ENCODE results near the gene PDHB.

PDHB gene

DNA sequence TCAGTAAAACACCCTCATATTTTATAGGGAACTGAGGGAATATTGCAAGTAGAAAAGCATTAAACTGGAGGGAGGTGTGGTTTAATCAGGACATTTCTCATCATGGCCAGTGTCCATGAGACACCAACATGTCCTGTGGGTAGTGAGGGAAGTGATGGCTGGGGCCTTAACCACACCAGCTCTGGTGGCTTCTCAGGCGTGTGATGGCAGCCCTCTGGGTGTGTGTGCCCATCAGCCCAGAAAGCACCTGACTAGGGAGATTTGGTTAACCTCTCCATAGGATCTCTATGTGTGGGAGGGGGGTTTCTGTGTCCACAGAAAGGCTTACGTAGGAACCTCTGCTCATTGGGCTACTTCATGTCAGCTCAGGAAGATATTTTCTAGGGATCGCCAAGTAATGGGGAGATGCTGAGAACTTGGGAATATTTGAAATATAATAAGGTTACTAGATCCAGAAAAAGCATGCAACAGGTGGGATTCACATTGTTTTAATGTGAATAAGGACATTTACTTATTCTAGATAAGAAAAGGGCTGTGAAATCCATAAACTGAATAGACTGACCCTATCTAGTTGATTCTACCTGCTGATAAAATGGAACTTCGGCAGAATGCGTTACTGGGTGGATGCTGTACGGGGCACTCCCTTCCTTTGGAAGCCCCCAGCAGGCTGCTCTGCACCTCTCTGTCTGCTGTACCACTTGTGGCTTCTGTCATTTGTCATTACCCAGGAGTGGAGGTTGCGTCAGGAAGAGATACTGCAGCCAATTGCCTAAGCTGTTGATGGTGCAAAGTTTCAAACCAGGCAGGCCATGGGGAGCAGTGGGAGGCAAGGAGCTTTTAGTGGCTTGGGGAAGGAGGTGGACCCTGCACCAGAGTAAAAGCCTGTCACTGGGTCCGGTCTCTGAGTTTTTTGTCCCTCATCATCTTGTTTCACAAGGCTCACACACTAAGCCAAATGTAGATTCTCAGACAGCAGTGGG, 21.5 kb downstream of the PDHB start:
- no peak overlapping the region for H3K4me3 ChIP-seq (ENCODE audit: low read depth, low read length)
- DNase-seq (ENCODE audit: low read depth), result no peak

- H3K4me3 ChIP-seq (ENCODE audit: low read depth, low read length), result no peak overlapping the region
- no peak for DNase-seq (ENCODE audit: low read depth)
Measured at GRCh38 chr3:58411036-58411435, 22.6 kb downstream of the PDHB start.

GRCh38 chr3:58409663-58410062, 24.0 kb downstream of the PDHB start:
- no peak overlapping the region for H3K4me3 ChIP-seq (ENCODE audit: low read depth, low read length)
- no peak for DNase-seq (ENCODE audit: low read depth)

DNA sequence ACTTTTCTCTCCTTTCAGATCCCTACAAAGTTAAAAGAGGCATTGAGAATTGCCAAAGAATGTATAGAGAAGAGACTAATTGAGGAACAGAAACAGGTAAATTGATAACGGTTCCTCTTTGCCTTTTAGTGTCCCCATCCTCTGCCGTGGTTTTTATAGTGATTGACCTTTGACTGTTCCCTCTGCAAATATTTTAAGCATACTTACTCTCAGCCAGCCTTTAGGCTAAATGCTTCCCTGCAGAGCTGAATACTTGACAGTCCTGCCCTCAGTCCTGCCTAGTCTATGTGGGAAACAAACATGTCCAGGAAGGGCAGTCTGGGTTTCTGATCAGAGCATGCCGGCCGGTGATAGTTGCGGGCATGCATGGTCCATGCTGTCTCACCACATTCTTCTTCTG, 24.7 kb downstream of the PDHB start:
- no peak overlapping the region for H3K4me3 ChIP-seq (ENCODE audit: low read depth, low read length)
- no peak for DNase-seq (ENCODE audit: low read depth)

- DNase-seq (ENCODE audit: low read depth), result peak; percentile 59
- H3K4me3 ChIP-seq (ENCODE audit: low read depth, low read length), result no peak overlapping the region
Measured at GRCh38 chr3:58404396-58404795, 29.2 kb downstream of the PDHB start.

- no peak overlapping the region for H3K4me3 ChIP-seq (ENCODE audit: low read depth, low read length)
- no peak for DNase-seq (ENCODE audit: low read depth)
Measured at GRCh38 chr3:58403513-58404109, 30.0 kb downstream of the PDHB start.

- H3K4me3 ChIP-seq (ENCODE audit: low read depth, low read length), result no peak overlapping the region
- no peak for DNase-seq (ENCODE audit: low read depth)
Measured at GRCh38 chr3:58398669-58399333, 34.8 kb downstream of the PDHB start.

- H3K4me3 ChIP-seq (ENCODE audit: low read depth, low read length), result no peak overlapping the region
- no peak for DNase-seq (ENCODE audit: low read depth)
Measured at GRCh38 chr3:58394339-58394738, 39.3 kb downstream of the PDHB start.

DNA sequence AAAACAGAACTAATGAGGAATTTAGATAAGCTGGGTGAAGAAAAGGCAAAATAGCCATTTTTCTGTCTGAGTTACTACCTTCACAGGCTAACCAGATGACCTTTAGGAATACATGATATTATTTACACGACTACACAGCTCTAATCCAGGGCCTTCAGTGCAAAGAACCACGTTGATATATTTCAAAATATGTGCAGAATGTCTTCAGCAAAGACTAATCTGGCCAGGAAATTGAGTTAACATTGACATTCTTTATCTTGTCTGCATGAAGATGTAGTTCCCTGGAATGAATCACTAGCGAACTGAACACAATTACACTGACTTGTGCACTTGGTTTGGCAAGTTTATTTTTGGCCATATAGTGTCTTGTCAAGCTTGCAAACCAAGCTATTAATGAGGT, 41.5 kb downstream of the PDHB start:
- no peak for DNase-seq (ENCODE audit: low read depth)
- no peak overlapping the region for H3K4me3 ChIP-seq (ENCODE audit: low read depth, low read length)

- no peak for DNase-seq (ENCODE audit: low read depth)
- no peak overlapping the region for H3K4me3 ChIP-seq (ENCODE audit: low read depth, low read length)
Measured at GRCh38 chr3:58391156-58391865, 42.3 kb downstream of the PDHB start.

DNA sequence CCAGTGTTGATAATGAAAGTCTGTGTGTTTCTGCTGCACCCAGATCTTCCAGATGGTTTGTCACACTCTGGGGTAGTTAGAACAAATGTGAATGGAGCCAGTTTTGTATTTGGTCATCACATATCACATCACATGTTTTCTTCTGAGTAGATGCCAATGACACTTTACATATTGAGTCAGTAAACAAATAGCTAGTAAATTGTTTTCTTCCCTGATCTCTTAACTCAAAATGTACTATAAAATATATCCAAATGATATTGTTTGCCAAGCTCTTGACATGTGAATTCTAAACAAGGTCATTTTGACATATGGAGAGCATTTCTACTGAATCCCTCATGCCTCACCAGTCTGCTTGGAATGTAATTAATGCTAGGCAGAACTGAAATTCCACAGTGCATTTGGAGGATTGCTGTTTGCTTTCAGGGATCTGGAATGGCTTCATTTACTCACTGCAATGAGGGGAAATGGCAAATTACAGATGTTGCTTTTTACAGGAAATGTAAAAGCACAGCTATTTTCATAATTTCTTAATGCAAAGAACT, 45.0 kb downstream of the PDHB start:
- no peak overlapping the region for H3K4me3 ChIP-seq (ENCODE audit: low read depth, low read length)
- peak; percentile 59 for DNase-seq (ENCODE audit: low read depth)

DNA sequence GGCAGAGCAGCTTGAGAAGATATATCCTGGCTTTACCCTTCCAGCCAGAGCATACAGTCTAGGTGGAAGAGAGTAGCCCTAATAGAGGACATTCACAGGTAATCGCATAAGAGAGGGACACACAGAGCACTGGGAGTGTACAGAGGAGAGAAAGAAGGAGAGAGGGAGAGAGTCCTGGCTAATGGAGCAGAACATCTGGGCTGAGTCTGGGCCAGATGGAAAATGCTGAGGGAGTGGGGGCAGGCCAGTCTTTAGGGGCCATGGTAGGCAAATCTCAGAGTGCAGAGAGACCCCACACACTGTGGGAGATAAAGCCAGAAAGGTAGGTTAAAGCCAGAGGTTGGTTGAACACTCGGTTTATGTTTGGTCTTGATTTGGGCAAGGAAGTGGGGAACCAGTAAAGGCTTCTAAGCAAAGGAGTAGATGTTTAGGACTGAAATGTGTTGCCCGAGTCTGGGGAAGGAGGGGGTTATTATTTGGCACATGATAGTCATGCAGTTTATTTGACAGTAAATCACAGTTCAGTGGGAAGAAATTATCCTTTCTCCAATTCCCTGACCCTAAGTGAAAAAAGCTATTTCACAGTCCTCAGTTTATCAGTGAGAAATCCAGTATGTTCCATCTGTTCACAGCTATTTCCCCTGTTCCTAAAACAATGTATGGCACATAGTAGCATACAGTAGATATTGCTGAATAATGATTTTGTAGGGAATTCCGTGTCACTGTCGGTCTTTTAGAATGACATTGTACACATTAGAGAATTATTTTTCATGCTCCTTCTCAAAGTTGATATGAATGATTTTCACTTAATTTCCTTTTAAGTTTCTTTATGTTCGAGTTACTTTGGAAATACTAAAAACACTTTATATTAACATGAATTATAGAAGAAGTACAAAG, 45.7 kb downstream of the PDHB start:
- DNase-seq (ENCODE audit: low read depth), result no peak
- H3K4me3 ChIP-seq (ENCODE audit: low read depth, low read length), result no peak overlapping the region

GRCh38 chr3:58386626-58387365, 46.8 kb downstream of the PDHB start:
- no peak overlapping the region for H3K4me3 ChIP-seq (ENCODE audit: low read depth, low read length)
- peak; percentile 86 for DNase-seq (ENCODE audit: low read depth)

- no peak overlapping the region for H3K4me3 ChIP-seq (ENCODE audit: low read depth, low read length)
- DNase-seq (ENCODE audit: low read depth), result no peak
Measured at GRCh38 chr3:58384381-58385090, 49.1 kb downstream of the PDHB start.

DNA sequence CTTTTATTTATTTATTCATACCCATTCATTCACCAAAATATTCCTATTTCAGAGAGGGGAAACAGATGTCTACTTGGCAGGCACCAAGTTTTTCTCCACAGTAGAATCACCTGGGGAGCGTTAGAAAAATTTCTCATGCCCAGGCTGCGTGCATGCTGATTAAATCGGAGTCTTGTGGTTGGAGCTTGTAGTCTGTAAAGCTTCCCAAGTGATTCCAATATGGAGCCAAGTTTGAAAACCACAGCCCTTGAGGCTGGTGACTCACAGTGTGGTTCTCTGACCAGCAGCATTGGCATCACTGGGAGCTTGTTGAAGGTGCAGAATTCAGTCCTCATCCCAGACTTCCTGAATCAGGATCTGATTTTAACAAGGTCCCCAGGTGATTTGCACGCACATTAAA, 49.7 kb downstream of the PDHB start:
- peak; percentile 99 for DNase-seq (ENCODE audit: low read depth)
- no peak overlapping the region for H3K4me3 ChIP-seq (ENCODE audit: low read depth, low read length)

DNA sequence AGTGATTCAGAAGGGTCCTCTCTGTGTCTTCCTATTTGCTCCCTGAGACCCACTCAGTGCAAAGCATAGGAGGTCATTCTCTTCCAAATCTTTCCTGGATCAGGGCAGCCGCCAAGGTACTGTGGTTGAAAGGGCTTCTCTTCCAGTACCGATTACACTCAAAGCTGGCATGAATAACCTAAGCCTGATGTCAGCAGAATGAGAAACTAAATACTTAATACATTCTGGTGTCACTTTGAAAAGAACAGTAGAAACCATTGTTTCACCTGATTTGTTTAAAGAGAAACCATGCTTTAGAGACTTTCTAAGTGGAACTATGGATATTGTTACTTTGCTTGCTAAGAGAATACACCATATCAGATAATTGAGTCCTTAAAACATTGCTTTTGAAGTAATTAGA, 50.2 kb downstream of the PDHB start:
- no peak for DNase-seq (ENCODE audit: low read depth)
- no peak overlapping the region for H3K4me3 ChIP-seq (ENCODE audit: low read depth, low read length)

DNA sequence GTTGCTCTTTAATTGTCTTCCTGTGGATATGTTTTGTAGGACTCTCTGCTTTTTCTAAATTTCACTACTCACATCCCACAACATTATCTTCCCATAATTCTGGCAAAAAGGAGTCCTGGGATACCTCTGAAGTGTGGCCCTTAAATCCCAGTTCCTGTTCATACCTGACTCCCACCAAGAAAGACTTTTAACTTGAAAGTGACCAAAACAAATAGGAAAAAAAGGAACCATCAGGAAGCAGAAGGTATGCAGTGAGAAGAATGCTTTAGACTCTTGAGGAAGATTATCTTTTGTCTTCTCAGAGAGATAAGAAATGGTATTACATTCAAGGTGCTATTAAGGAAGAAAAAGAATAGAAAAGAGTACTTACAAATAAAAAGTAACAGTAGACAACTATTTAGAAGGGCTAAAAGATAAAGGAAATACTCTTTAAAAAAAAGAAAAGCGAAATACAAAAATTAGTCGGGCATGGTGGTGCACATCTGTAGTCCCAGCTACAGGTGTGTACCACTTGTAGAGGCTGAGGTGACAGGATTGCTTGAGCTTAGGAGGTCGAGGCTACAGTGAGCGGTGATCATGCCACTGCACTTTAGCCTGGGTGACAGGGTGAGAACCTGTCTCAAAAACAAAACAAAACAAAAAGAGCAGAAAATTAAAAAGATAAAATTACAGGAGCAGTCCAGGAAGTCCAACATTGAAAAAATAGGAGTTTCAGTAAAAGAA, 54.1 kb downstream of the PDHB start:
- no peak for DNase-seq (ENCODE audit: low read depth)
- H3K4me3 ChIP-seq (ENCODE audit: low read depth, low read length), result no peak overlapping the region

Measured in skeletal muscle cell (primary cell).